Measurements from ENCODE around the gene WDR33.

WDR33 gene

DNA sequence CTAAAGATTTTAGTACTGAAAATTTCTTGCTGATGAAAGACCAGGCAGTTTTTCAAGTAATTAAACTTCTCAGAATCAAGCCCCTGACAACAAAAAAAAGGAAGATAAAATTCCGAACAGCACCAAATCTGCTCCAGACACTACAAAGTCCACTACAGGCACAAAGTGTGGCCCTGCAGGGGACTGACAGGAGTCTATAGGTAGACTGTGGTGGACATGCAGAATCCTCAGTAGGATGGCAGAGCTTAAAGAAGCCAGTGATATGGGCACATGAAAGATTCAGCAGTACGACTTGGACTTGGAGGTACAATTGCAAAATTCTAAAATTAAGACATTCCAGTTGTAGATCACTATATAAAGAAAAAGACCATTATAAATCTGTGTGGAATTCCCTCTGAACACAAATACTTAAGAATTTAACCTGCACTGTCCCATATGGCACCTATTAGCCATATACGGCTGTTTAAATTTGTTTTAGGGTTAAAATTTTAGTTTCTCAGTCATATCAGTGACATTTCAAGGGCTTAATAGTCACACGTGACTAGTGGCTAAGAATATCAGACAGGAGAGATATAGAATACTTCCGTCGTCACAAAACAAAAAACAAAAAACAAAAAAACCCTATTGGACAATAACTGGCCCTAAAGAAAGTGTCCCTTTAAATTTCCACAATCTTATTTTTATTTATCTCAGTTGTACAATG, 77.7 kb downstream of the WDR33 start:
- no peak overlapping the region for H4K8ac ChIP-seq (ENCODE audit: low read depth, low read length)
- no peak overlapping the region for H3K4ac ChIP-seq (ENCODE audit: low read depth, low read length)

DNA sequence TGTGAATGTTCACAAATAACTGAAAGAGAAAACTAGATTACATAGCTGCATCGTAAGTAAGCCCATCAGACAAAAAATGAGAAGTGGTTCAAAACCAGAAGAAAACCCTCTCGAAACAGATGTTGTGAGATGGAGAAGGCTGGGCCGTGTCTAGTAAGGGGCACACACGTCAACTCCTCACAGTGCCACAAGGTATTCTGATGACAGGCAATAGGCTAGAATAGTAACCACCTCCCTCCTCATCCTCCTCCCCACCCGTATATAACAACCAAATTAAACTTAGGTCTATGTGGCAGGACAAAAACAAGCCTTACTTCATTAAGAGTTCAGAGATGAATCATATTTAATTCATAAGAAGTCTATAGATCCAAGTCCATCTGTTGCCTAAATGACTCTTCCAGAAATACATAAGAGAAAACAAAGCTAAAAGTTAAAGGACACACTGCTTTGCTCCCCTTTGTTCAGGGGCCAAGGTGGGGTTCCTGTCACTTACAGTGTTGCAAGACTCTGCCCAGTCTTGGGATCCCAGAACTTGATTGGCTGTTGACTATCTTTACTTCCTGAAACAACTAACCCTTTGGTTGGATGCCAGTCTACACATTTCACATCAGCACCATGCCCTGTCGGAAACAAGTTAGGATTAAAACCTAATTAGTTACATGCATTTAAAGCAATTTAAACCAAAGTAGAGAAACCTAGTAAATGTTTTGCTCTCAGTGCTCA, 84.7 kb downstream of the WDR33 start:
- H3K4ac ChIP-seq (ENCODE audit: low read depth, low read length) = no peak overlapping the region
- H3K4me2 ChIP-seq (ENCODE audit: low read length) = no peak overlapping the region
- no peak overlapping the region for H2AFZ ChIP-seq (ENCODE audit: insufficient read depth, low read length, poor library complexity)
- no peak overlapping the region for H4K91ac ChIP-seq (ENCODE audit: low read depth, low read length)
- no peak overlapping the region for H3K18ac ChIP-seq (ENCODE audit: low read length)
- no peak for DNase-seq
- H3K14ac ChIP-seq (ENCODE audit: low read length) = no peak overlapping the region
- H3K9ac ChIP-seq (ENCODE audit: low read length) = no peak overlapping the region
- no CpG with 5 or more reads among the region's 6 CpGs for WGBS (ENCODE audit: extremely low coverage, insufficient coverage, insufficient read length)
- peaks cover 4 to 10% of the 10 kb centered on the region in 2 experiments for H3K36me3 ChIP-seq (ENCODE audit: control insufficient read depth in 1 of 2, insufficient read depth in 2 of 2, low read length in 2 of 2)
- no peaks in the 10 kb centered on the region for H3K27me3 ChIP-seq (ENCODE audit: insufficient read depth, low read length)
- no peak overlapping the region for H2BK12ac ChIP-seq (ENCODE audit: low read length)
- H3K4me1 ChIP-seq (ENCODE audit: control insufficient read depth in 1 of 2, insufficient read depth in 2 of 2, low read length in 2 of 2) = no peaks in the 10 kb centered on the region
- no peak overlapping the region for H3K27ac ChIP-seq (ENCODE audit: low read depth, low read length)
- H3K4me3 ChIP-seq (ENCODE audit: low read depth, low read length) = no peak overlapping the region
- H3K23ac ChIP-seq (ENCODE audit: low read length) = no peak overlapping the region
- no peak overlapping the region for H4K8ac ChIP-seq (ENCODE audit: low read depth, low read length)
- H4K12ac ChIP-seq (ENCODE audit: low read depth, low read length) = no peak overlapping the region
- no peaks in the 10 kb centered on the region for H3K79me2 ChIP-seq (ENCODE audit: control insufficient read depth, insufficient read depth, low read length, poor library complexity)
- H2AK5ac ChIP-seq (ENCODE audit: low read length) = no peak overlapping the region
- H3K9me3 ChIP-seq (ENCODE audit: insufficient read depth, low read depth, low read length) = no peaks in the 10 kb centered on the region
- H2BK120ac ChIP-seq (ENCODE audit: insufficient read depth, low read length, poor library complexity) = no peak overlapping the region
- no peaks in the 10 kb centered on the region for H3K79me1 ChIP-seq (ENCODE audit: low read length)
- no peak overlapping the region for H2BK5ac ChIP-seq (ENCODE audit: low read depth, low read length, poor library complexity)

More for the DNA sequence above, 77.7 kb downstream of the WDR33 start:
- no peaks in the 10 kb centered on the region for H3K4me1 ChIP-seq (ENCODE audit: control insufficient read depth in 1 of 2, insufficient read depth in 2 of 2, low read length in 2 of 2)
- H3K14ac ChIP-seq (ENCODE audit: low read length) = no peak overlapping the region
- no peak overlapping the region for H3K4me2 ChIP-seq (ENCODE audit: low read length)
- H2AK5ac ChIP-seq (ENCODE audit: low read length) = no peak overlapping the region
- H3K9me3 ChIP-seq (ENCODE audit: insufficient read depth, low read depth, low read length) = no peaks in the 10 kb centered on the region
- no peak overlapping the region for H3K4me3 ChIP-seq (ENCODE audit: low read depth, low read length)
- H3K18ac ChIP-seq (ENCODE audit: low read length) = no peak overlapping the region
- H2BK5ac ChIP-seq (ENCODE audit: low read depth, low read length, poor library complexity) = no peak overlapping the region
- no peak overlapping the region for H2BK12ac ChIP-seq (ENCODE audit: low read length)
- H3K27me3 ChIP-seq (ENCODE audit: insufficient read depth, low read length) = no peaks in the 10 kb centered on the region
- peaks cover 2 to 4% of the 10 kb centered on the region in 2 experiments for H3K36me3 ChIP-seq (ENCODE audit: control insufficient read depth in 1 of 2, insufficient read depth in 2 of 2, low read length in 2 of 2)
- H4K12ac ChIP-seq (ENCODE audit: low read depth, low read length) = no peak overlapping the region
- H3K79me1 ChIP-seq (ENCODE audit: low read length) = no peaks in the 10 kb centered on the region
- no peak overlapping the region for H3K9ac ChIP-seq (ENCODE audit: low read length)
- H2AFZ ChIP-seq (ENCODE audit: insufficient read depth, low read length, poor library complexity) = no peak overlapping the region
- no CpG with 5 or more reads among the region's 6 CpGs for WGBS (ENCODE audit: extremely low coverage, insufficient coverage, insufficient read length)
- no peak overlapping the region for H3K27ac ChIP-seq (ENCODE audit: low read depth, low read length)
- DNase-seq = no peak
- no peak overlapping the region for H4K91ac ChIP-seq (ENCODE audit: low read depth, low read length)
- no peak overlapping the region for H2BK120ac ChIP-seq (ENCODE audit: insufficient read depth, low read length, poor library complexity)
- H3K79me2 ChIP-seq (ENCODE audit: control insufficient read depth, insufficient read depth, low read length, poor library complexity) = no peaks in the 10 kb centered on the region
- H3K23ac ChIP-seq (ENCODE audit: low read length) = no peak overlapping the region

DNA sequence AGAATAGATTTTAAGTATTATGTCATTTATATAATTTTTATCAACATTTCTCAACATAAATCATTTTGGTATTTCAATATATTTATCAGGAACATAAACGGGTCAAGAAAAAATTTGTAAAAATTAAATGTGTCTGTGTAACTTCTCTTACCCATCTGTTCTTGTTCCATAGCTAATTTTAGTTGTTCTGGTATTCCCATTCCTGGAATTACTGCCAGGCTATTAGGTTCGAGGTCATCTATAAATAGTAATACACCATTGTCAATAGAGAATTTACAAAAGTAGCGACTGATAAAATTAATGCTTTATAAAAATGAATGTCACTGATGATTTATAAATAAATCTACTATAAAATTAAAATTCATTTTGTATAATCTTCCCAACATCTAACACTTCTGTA, 88.2 kb downstream of the WDR33 start:
- Histone ChIP-seq H2BK5ac (ENCODE audit: low read depth, low read length, poor library complexity) (no peak overlapping the region), H3K79me1 (ENCODE audit: low read length) (no peaks in the 10 kb centered on the region), H3K18ac (ENCODE audit: low read length) (no peak overlapping the region), H4K8ac (ENCODE audit: low read depth, low read length) (no peak overlapping the region), H3K79me2 (ENCODE audit: control insufficient read depth, insufficient read depth, low read length, poor library complexity) (no peaks in the 10 kb centered on the region), H2AFZ (ENCODE audit: insufficient read depth, low read length, poor library complexity) (no peak overlapping the region), H3K4me1 (ENCODE audit: control insufficient read depth in 1 of 2, insufficient read depth in 2 of 2, low read length in 2 of 2) (no peaks in the 10 kb centered on the region), H3K9me3 (ENCODE audit: insufficient read depth, low read depth, low read length) (no peaks in the 10 kb centered on the region), H3K4me2 (ENCODE audit: low read length) (no peak overlapping the region), H4K91ac (ENCODE audit: low read depth, low read length) (no peak overlapping the region), H2BK120ac (ENCODE audit: insufficient read depth, low read length, poor library complexity) (no peak overlapping the region), H2AK5ac (ENCODE audit: low read length) (no peak overlapping the region), H3K27me3 (ENCODE audit: insufficient read depth, low read length) (no peaks in the 10 kb centered on the region), H3K27ac (ENCODE audit: low read depth, low read length) (no peak overlapping the region), H3K36me3 (ENCODE audit: control insufficient read depth in 1 of 2, insufficient read depth in 2 of 2, low read length in 2 of 2) (peaks cover 24 to 33% of the 10 kb centered on the region in 2 experiments), H2BK12ac (ENCODE audit: low read length) (no peak overlapping the region), H3K23ac (ENCODE audit: low read length) (no peak overlapping the region), H3K9ac (ENCODE audit: low read length) (no peak overlapping the region), H3K14ac (ENCODE audit: low read length) (no peak overlapping the region), H3K4ac (ENCODE audit: low read depth, low read length) (no peak overlapping the region), H4K12ac (ENCODE audit: low read depth, low read length) (no peak overlapping the region), H3K4me3 (ENCODE audit: low read depth, low read length) (no peak overlapping the region)
- DNase-seq = no peak
- WGBS (ENCODE audit: extremely low coverage, insufficient coverage, insufficient read length) = no CpG with 5 or more reads among the region's 3 CpGs

DNA sequence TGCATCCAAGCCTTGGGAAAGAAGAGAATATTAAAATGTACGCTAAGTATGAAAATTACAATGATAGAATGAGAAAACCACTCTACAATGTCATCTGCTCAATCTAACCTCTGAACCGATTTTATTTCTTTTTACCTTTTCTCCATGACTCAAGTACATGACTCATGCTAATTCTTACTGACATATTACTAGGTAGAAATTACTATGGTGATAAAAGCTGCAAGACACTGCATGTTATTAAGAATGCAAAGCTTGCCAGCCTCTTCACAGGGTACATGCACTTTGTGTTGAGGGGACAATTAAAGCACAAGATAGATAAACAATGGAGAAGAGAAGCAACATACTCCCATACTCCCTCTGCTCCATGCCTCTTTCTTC, 89.0 kb downstream of the WDR33 start:
- Histone ChIP-seq H2AFZ (ENCODE audit: insufficient read depth, low read length, poor library complexity) (no peak overlapping the region), H3K9ac (ENCODE audit: low read length) (no peak overlapping the region), H3K9me3 (ENCODE audit: insufficient read depth, low read depth, low read length) (no peaks in the 10 kb centered on the region), H3K4me1 (ENCODE audit: control insufficient read depth in 1 of 2, insufficient read depth in 2 of 2, low read length in 2 of 2) (no peaks in the 10 kb centered on the region), H2BK120ac (ENCODE audit: insufficient read depth, low read length, poor library complexity) (no peak overlapping the region), H3K18ac (ENCODE audit: low read length) (no peak overlapping the region), H3K14ac (ENCODE audit: low read length) (no peak overlapping the region), H3K27ac (ENCODE audit: low read depth, low read length) (no peak overlapping the region), H4K8ac (ENCODE audit: low read depth, low read length) (no peak overlapping the region), H3K79me2 (ENCODE audit: control insufficient read depth, insufficient read depth, low read length, poor library complexity) (no peaks in the 10 kb centered on the region), H3K4ac (ENCODE audit: low read depth, low read length) (no peak overlapping the region), H3K4me2 (ENCODE audit: low read length) (no peak overlapping the region), H4K91ac (ENCODE audit: low read depth, low read length) (no peak overlapping the region), H2AK5ac (ENCODE audit: low read length) (no peak overlapping the region), H2BK12ac (ENCODE audit: low read length) (no peak overlapping the region), H2BK5ac (ENCODE audit: low read depth, low read length, poor library complexity) (no peak overlapping the region), H3K4me3 (ENCODE audit: low read depth, low read length) (no peak overlapping the region), H3K23ac (ENCODE audit: low read length) (no peak overlapping the region), H4K12ac (ENCODE audit: low read depth, low read length) (no peak overlapping the region), H3K27me3 (ENCODE audit: insufficient read depth, low read length) (no peaks in the 10 kb centered on the region), H3K79me1 (ENCODE audit: low read length) (no peaks in the 10 kb centered on the region), H3K36me3 (ENCODE audit: control insufficient read depth in 1 of 2, insufficient read depth in 2 of 2, low read length in 2 of 2) (peaks cover 24 to 35% of the 10 kb centered on the region in 2 experiments)
- DNase-seq = peak in 1 of 2 donors; percentile 10
- no CpG with 5 or more reads among the region's 2 CpGs for WGBS (ENCODE audit: extremely low coverage, insufficient coverage, insufficient read length)

Measured in trophoblast cell (in vitro differentiated cells and primary cell).